Activated CD8-positive, alpha-beta T cell treated with anti-CD3 and anti-CD28 coated beads for 36 hours (primary cell): ENCODE measurements around the gene KRT86. TPM values are rescaled to one million over a fixed set of nuclear protein-coding genes. Genes with fewer than 3 reads are reported as not detected.
"Not testable (repeated sequence)": the region's sequence is repeated elsewhere in the genome, so short reads cannot be mapped to it uniquely, and the experiment has no call there.

Experiments
- ATAC-seq: fragments of 200-7000 bp; cut with Tn5 transposase; one replicate; pipeline ENCODE4 v1.10.0; 2021; ENCODE audit warnings: mild to moderate bottlenecking, moderate library complexity
- CTCF ChIA-PET: fragments of 350-600 bp; sonication (Branson Sonifier 250); formaldehyde crosslinking; loops from one replicate; lab custom pipeline; 2021; ENCODE audit warnings: antibody characterized with exemption; lab: Charles Lee
- POLR2A ChIA-PET: fragments of 350-600 bp; sonication (Branson Sonifier 250); formaldehyde crosslinking; loops from one replicate; lab custom pipeline; 2021; ENCODE audit warnings: antibody characterized with exemption; lab: Charles Lee
- DNase-seq: peaks from one replicate; pipeline ENCODE4 v3.0.0-alpha.2; 2020
- H3K27ac Mint-ChIP-seq: one replicate; pipeline ENCODE4 v1.8.0; 2021; ENCODE audit warnings: mild to moderate bottlenecking, mixed read lengths
- H3K27me3 Mint-ChIP-seq: one replicate; pipeline ENCODE4 v1.8.0; 2021; ENCODE audit warnings: mixed read lengths
- H3K36me3 Mint-ChIP-seq: one replicate; pipeline ENCODE4 v1.8.0; 2021; ENCODE audit warnings: low read depth, mixed read lengths
- H3K4me1 Mint-ChIP-seq: one replicate; pipeline ENCODE4 v1.8.0; 2021; ENCODE audit warnings: low read depth, mixed read lengths
- H3K4me3 Mint-ChIP-seq: one replicate; pipeline ENCODE4 v1.8.0; 2021; ENCODE audit warnings: mild to moderate bottlenecking, moderate library complexity, mixed read lengths
- H3K9me3 Mint-ChIP-seq: one replicate; pipeline ENCODE4 v1.8.0; 2021; ENCODE audit warnings: mixed read lengths
- CTCF ChIP-seq: fragments of 200-600 bp; IDR thresholded peaks from one replicate; pipeline ENCODE4 v1.8.0; 2022; ENCODE audit warnings: antibody characterized with exemption, mild to moderate bottlenecking
- intact Hi-C: fragments of 100-400 bp; cut with micrococcal nuclease; formaldehyde crosslinking; loops from one replicate; pipeline ENCODE4 v1.10.0; 2022
- total RNA-seq, 2 experiments: library from RNA; stranded (reverse); gene quantifications; one replicate each; pipeline ENCODE4 v1.2.3, GENCODE V29; 2021

The KRT86 gene
- total RNA-seq, 2 experiments from 2014 or later, result not detected

GRCh38 chr12:52284562-52285171 lies 10.2 kb downstream of the KRT86 start:
- H3K9me3 Mint-ChIP-seq, result no peaks in the 10 kb centered on the region
- CTCF ChIA-PET, result interaction anchor here (1.0 to 2.4 kb wide), 4 partner anchors 10 to 43 kb away, joined by 3 to 9 read pairs (median 4); no protein-coding TSS in a partner anchor
- H3K4me3 Mint-ChIP-seq, result no peak overlapping the region
- H3K27me3 Mint-ChIP-seq, result peaks cover 12% of the 10 kb centered on the region
- POLR2A ChIA-PET, result no interaction called here
- peaks cover 8% of the 10 kb centered on the region for H3K4me1 Mint-ChIP-seq
- ATAC-seq, result no peak
- H3K36me3 Mint-ChIP-seq, result no peaks in the 10 kb centered on the region
- DNase-seq, result no peak
- TF ChIP-seq CTCF, result no peak
- no peak overlapping the region for H3K27ac Mint-ChIP-seq
- intact Hi-C loops, result no loop called here

GRCh38 chr12:52285172-52285745 lies 10.8 kb downstream of the KRT86 start:
- intact Hi-C loops, result no loop called here
- H3K36me3 Mint-ChIP-seq, result no peaks in the 10 kb centered on the region
- no peak for DNase-seq
- H3K9me3 Mint-ChIP-seq, result no peaks in the 10 kb centered on the region
- CTCF ChIA-PET, result interaction anchor here (1.2 to 2.4 kb wide), 3 partner anchors 27 to 43 kb away, joined by 3 to 9 read pairs (median 4); no protein-coding TSS in a partner anchor
- no peak overlapping the region for H3K27ac Mint-ChIP-seq
- TF ChIP-seq CTCF, result no peak
- H3K4me1 Mint-ChIP-seq, result peaks cover 8% of the 10 kb centered on the region
- peaks cover 8% of the 10 kb centered on the region for H3K27me3 Mint-ChIP-seq
- H3K4me3 Mint-ChIP-seq, result no peak overlapping the region
- POLR2A ChIA-PET, result no interaction called here
- no peak for ATAC-seq

- no peak for ATAC-seq
- ChIA-PET POLR2A (no interaction called here), CTCF (interaction anchor here (1.7 to 2.4 kb wide), 2 partner anchors 8 to 42 kb away, joined by 4 to 9 read pairs; no protein-coding TSS in a partner anchor)
- Mint-ChIP-seq H3K4me3 (no peak overlapping the region), H3K27ac (no peak overlapping the region), H3K9me3 (no peaks in the 10 kb centered on the region), H3K27me3 (peaks cover 8% of the 10 kb centered on the region), H3K4me1 (peaks cover 8% of the 10 kb centered on the region), H3K36me3 (no peaks in the 10 kb centered on the region)
- intact Hi-C loops, result no loop called here
- TF ChIP-seq CTCF, result no peak
- DNase-seq, result no peak
These were observed 11.5 kb downstream of the KRT86 start for GRCh38 chr12:52285851-52286530.

- H3K4me1 Mint-ChIP-seq, H3K27ac Mint-ChIP-seq, H3K36me3 Mint-ChIP-seq, H3K9me3 Mint-ChIP-seq, DNase-seq, H3K4me3 Mint-ChIP-seq, intact Hi-C loops, ATAC-seq, POLR2A ChIA-PET: not testable (repeated sequence)
- TF ChIP-seq CTCF, result peak; percentile 21
- CTCF ChIA-PET, result interaction anchor here (1.7 to 2.4 kb wide), 2 partner anchors 9 to 41 kb away, joined by 4 to 9 read pairs; no protein-coding TSS in a partner anchor
- H3K27me3 Mint-ChIP-seq, result peaks cover 13% of the 10 kb centered on the region
These were observed 12.7 kb downstream of the KRT86 start for GRCh38 chr12:52286857-52287785.

GRCh38 chr12:52287816-52288805 lies 13.7 kb downstream of the KRT86 start:
- H3K36me3 Mint-ChIP-seq, intact Hi-C loops, H3K4me3 Mint-ChIP-seq, POLR2A ChIA-PET, H3K4me1 Mint-ChIP-seq, H3K9me3 Mint-ChIP-seq, H3K27ac Mint-ChIP-seq, H3K27me3 Mint-ChIP-seq: not testable (repeated sequence)
- CTCF ChIA-PET, result interaction anchor here (1.1 kb wide), 1 partner anchor 9 kb away, joined by 3 read pairs; no protein-coding TSS in a partner anchor
- DNase-seq, result peak; percentile 10
- ATAC-seq, result peak; percentile 85

GRCh38 chr12:52290483-52291134 lies 16.2 kb downstream of the KRT86 start:
- H3K27me3 Mint-ChIP-seq, result peaks cover 14% of the 10 kb centered on the region
- H3K27ac Mint-ChIP-seq, intact Hi-C loops, DNase-seq, H3K36me3 Mint-ChIP-seq, H3K4me3 Mint-ChIP-seq, POLR2A ChIA-PET, ATAC-seq, CTCF ChIA-PET, H3K9me3 Mint-ChIP-seq, H3K4me1 Mint-ChIP-seq: not testable (repeated sequence)
